Suprapubic skin (tissue), 4 donors: ENCODE results near the gene FAM131C. TPM values are rescaled to one million over a fixed set of nuclear protein-coding genes. Genes with fewer than 3 reads are reported as not detected.

ENCODE experiments used
- DNase-seq, 2 donors: peaks; one replicate each; pipeline ENCODE4 v3.0.0-alpha.2; 2019; ENCODE audit warnings: low spot score in 2 of 2
- H3K27ac ChIP-seq: fragments of 200-600 bp; sonication (generic); one replicate; pipeline ENCODE4 v1.5.1; 2019
- H3K27me3 ChIP-seq: fragments of 200-600 bp; sonication (generic); one replicate; pipeline ENCODE4 v1.5.1; 2019
- H3K36me3 ChIP-seq: fragments of 200-600 bp; sonication (generic); one replicate; pipeline ENCODE4 v1.5.1; 2019
- H3K4me1 ChIP-seq: fragments of 200-600 bp; sonication (generic); one replicate; pipeline ENCODE4 v1.5.1; 2019
- H3K4me3 ChIP-seq: fragments of 200-600 bp; sonication (generic); one replicate; pipeline ENCODE4 v1.5.1; 2019; ENCODE audit warnings: mild to moderate bottlenecking
- H3K9me3 ChIP-seq: fragments of 200-600 bp; sonication (generic); one replicate; pipeline ENCODE4 v1.5.1; 2019
- EP300 ChIP-seq: sonication (generic); formaldehyde crosslinking; IDR thresholded peaks from one replicate; pipeline ENCODE4 v1.6.1; 2017; ENCODE audit warnings: antibody characterized with exemption
- POLR2A ChIP-seq, 2 donors: fragments of 450-650 bp; IDR thresholded peaks; one replicate each; pipeline ENCODE4 v1.6.1; 2017; ENCODE audit warnings: antibody characterized with exemption in 2 of 2, mild to moderate bottlenecking in 2 of 2, moderate library complexity in 2 of 2
- POLR2AphosphoS5 ChIP-seq, 3 donors: sonication (generic); formaldehyde crosslinking; IDR thresholded peaks; one replicate each; pipeline ENCODE4 v1.6.1; 2017; ENCODE audit warnings: antibody characterized with exemption in 3 of 3
- WGBS: methylation state at CpG from one replicate; pipeline ENCODE4 v1.1.5; 2018; 5-methylcytosine and 5-hydroxymethylcytosine counted together
- total RNA-seq, 4 donors: library from RNA; depleted of rRNA; stranded (reverse); fragments of >200 nt; gene quantifications; one replicate each; pipeline ENCODE4 v1.1.0, GENCODE V29; 2016
- TF ChIP-seq, protein P1 (sequence below), 2 donors: fragments of 200-600 bp in 1 of 2; fragments of 450-650 bp in 1 of 2; sonication (generic) in 1 of 2; IDR thresholded peaks; one replicate each; pipeline ENCODE4 v1.5.1; 2016 to 2019; ENCODE audit warnings: antibody characterized with exemption in 2 of 2, mild to moderate bottlenecking in 1 of 2, moderate library complexity in 1 of 2

FAM131C gene
- total RNA-seq, 4 donors from 2014 or later: 0.72 to 1.6 (median 1.2) TPM; not detected in 1

DNA sequence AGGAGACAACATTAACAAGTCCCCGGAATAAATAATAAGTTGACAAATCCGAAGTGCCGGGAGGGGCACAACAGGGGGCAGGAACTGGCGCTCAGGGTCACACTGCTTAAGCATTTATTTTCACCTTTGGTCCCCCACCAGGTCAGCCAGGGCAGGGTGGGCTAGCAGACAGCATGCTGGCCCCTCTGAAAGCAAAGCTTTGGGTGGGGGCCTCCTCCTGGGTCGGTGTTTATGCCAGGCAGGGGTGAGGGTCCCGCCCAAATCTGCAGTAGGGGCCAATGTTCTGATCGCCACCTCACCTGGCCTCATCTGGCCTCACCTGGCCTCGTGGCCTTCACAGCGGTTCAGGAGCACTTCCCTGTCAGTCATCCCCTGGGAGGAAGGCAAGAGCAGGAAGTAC, 8.2 kb upstream of the FAM131C start:
- no peaks in the 10 kb centered on the region for H3K9me3 ChIP-seq
- 82% methylated on average over 9 of the region's 9 CpGs for WGBS
- H3K4me3 ChIP-seq: no peak overlapping the region
- H3K27me3 ChIP-seq: no peaks in the 10 kb centered on the region
- no peak overlapping the region for H3K27ac ChIP-seq
- TF ChIP-seq POLR2AphosphoS5 (IDR thresholded peaks at IDR 0.05) (no peak), EP300 (no peak), POLR2A (IDR thresholded peaks at IDR 0.05) (no peak)
- TF ChIP-seq, protein P1, sequence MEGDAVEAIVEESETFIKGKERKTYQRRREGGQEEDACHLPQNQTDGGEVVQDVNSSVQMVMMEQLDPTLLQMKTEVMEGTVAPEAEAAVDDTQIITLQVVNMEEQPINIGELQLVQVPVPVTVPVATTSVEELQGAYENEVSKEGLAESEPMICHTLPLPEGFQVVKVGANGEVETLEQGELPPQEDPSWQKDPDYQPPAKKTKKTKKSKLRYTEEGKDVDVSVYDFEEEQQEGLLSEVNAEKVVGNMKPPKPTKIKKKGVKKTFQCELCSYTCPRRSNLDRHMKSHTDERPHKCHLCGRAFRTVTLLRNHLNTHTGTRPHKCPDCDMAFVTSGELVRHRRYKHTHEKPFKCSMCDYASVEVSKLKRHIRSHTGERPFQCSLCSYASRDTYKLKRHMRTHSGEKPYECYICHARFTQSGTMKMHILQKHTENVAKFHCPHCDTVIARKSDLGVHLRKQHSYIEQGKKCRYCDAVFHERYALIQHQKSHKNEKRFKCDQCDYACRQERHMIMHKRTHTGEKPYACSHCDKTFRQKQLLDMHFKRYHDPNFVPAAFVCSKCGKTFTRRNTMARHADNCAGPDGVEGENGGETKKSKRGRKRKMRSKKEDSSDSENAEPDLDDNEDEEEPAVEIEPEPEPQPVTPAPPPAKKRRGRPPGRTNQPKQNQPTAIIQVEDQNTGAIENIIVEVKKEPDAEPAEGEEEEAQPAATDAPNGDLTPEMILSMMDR (IDR thresholded peaks at IDR 0.05): no peak
- no peak for DNase-seq
- H3K36me3 ChIP-seq: no peaks in the 10 kb centered on the region
- peaks cover 36% of the 10 kb centered on the region for H3K4me1 ChIP-seq

DNA sequence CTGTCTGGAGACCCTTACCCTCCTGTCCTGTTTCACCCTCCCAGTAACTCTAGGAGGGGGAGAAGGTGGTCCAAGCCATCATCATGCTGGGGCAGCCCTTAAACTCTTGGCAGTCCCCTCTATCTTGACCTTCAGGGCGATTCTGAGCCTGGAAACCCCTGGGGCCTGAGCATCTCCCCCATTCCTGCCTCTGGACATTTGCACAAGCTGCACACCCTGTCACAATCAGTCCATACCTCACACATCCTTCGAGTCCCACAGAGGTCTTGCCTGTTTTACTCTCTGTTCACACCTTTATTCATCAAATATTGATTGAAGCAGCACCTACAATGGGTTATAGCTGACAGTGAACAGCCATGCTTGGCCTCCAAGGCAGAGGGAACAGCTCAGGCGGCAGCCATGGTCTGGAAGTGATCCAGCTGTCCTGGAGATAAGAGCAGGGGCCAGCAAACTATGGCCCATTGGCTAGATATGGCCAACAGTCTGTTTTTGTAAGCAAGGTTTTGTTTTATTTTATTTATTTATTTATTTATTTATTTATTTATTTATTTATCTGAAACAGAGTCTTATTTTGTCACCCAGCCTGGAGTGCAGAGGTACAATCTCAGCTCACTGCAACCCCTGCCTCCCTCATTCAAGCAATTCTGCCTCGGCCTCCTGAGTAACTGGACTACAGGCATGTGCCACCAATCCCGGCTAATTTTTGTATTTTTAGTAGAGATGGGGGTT, 7.1 kb upstream of the FAM131C start:
- no peak for DNase-seq
- TF ChIP-seq POLR2A (IDR thresholded peaks at IDR 0.05) (no peak), EP300 (no peak), POLR2AphosphoS5 (IDR thresholded peaks at IDR 0.05) (no peak)
- TF ChIP-seq, protein P1 (IDR thresholded peaks at IDR 0.05): no peak
- no peaks in the 10 kb centered on the region for H3K9me3 ChIP-seq
- H3K27ac ChIP-seq: no peak overlapping the region
- H3K27me3 ChIP-seq: no peaks in the 10 kb centered on the region
- H3K36me3 ChIP-seq: no peaks in the 10 kb centered on the region
- H3K4me1 ChIP-seq: peaks cover 47% of the 10 kb centered on the region
- no peak overlapping the region for H3K4me3 ChIP-seq
- 88% methylated on average over 5 of the region's 5 CpGs for WGBS

DNA sequence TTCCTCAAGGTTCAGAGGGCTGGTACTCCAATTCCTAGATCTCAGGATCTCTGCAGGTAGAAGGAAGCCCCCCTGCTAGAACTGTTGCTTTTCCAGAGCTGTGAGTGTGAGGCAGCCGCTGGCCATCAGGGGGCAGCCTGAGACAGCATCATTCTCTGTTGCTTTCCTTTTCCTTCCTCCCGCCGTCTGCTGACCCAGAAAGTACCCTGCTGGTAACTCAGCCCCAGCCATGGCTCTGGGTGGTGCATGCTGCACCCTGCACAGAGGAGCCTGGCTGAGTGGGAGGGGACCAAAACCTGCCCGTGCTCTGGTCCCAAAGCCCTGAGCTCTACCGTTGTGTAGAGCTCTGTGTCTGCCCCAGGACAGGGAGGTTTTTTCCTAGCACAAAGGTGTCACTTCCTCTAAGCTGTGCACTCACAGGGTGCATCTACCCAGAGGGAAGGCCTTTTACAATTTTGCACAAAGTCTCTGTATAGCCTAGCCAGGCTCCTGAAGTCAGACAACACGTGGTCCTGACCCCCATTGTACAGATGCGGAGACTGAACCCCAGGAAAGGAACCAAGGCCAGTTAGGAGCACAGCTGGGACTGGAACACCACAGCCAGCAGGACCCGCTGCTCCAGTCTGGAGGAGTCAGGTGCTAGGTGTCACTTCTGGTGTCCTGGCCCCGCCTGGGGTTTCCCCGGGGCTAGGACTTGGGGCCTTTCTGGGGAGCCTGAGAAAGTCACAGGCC, 5.6 kb upstream of the FAM131C start:
- H3K27me3 ChIP-seq: no peaks in the 10 kb centered on the region
- peak in 1 of 2 donors; percentile 86 for DNase-seq
- peak in 1 of 3 donors; percentile 40 for TF ChIP-seq POLR2AphosphoS5 (IDR thresholded peaks at IDR 0.05)
- TF ChIP-seq EP300: no peak
- TF ChIP-seq, protein P1 (IDR thresholded peaks at IDR 0.05): peak; percentile 84 to 95
- TF ChIP-seq POLR2A (IDR thresholded peaks at IDR 0.05): no peak
- H3K4me3 ChIP-seq: no peak overlapping the region
- no peaks in the 10 kb centered on the region for H3K9me3 ChIP-seq
- peaks cover 61% of the 10 kb centered on the region for H3K4me1 ChIP-seq
- 39% methylated on average over 8 of the region's 10 CpGs for WGBS
- peak overlapping the region; percentile 18 for H3K27ac ChIP-seq
- no peaks in the 10 kb centered on the region for H3K36me3 ChIP-seq

DNA sequence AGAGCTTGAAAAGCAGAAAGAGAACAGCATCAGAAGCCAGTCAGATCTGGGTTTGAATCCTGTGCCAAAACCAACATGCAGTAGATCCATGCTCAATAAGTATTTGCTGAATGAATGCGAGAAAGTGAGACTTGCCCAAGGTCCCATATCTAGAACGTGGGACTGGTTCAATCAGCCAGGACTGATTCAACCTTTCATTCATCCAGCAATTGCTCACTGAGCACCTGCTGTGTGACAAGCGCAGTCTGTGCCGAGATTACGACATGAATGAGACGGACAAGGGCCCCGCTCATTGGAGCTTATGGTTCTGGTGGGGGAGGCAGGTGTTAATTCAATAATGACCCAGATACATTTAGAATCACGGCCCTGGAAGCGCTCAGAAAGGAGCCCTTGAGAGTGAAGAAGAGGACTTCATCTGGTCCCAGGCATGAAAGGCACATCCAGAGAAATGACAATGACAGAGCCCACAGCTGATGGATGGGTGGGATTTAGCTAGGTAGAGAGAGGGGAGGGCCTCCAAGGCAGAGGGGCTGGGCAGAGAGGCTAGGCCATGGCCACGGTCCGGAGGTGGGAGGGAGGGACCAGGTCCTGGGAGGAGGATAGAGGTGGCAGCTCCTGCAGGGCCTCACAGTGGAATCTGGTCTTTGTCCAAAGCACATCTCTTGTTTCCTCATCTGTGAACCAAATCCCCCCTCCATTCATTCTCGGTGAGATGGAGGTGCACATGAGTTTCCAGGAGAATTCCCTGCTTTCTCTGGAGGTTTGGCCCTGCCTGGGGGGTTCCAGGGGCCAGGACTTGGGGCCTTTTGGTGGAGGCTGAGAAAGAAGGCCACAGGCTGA, 4.2 kb upstream of the FAM131C start:
- H3K27ac ChIP-seq: peak overlapping the region; percentile 34
- DNase-seq: no peak
- WGBS: 72% methylated on average over 12 of the region's 12 CpGs

More for the DNA sequence above, 4.2 kb upstream of the FAM131C start:
- Histone ChIP-seq H3K36me3 (no peaks in the 10 kb centered on the region), H3K4me1 (peaks cover 73% of the 10 kb centered on the region), H3K4me3 (no peak overlapping the region), H3K27me3 (peaks cover 5% of the 10 kb centered on the region), H3K9me3 (no peaks in the 10 kb centered on the region)
- TF ChIP-seq POLR2AphosphoS5 (IDR thresholded peaks at IDR 0.05): no peak
- TF ChIP-seq POLR2A (IDR thresholded peaks at IDR 0.05): no peak
- no peak for TF ChIP-seq EP300
- TF ChIP-seq, protein P1 (IDR thresholded peaks at IDR 0.05): no peak
